Measurements from ENCODE around the gene MAP2K4. TPM values are rescaled to one million over a fixed set of nuclear protein-coding genes. Genes with fewer than 3 reads are reported as not detected.

Gene MAP2K4
- total and polyA plus RNA-seq, 2 of the 4 experiments (the other 2 are of a cell fraction) = 14.5 to 32.6 TPM

DNA sequence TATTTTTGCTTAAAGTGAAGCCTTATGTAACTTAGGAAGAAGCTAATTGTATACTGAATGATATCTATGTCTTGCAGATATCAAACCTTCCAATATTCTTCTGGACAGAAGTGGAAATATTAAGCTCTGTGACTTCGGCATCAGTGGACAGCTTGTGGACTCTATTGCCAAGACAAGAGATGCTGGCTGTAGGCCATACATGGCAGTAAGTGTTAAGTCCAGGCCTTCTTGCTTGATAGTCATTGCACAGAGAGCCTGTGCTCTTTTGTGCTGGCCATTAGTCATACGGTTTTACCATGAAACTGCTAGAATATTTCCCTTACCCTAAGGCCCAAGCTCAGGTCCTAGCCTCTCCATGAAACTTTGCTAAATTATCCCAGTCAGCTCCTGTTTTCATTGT, 92.5 kb downstream of the MAP2K4 start:
- peaks cover 20% of the 10 kb centered on the region for H3K36me3 ChIP-seq (ENCODE audit: control insufficient read depth, insufficient read depth, low read length)
- 100% methylated on average over 1 of the region's 2 CpGs; no CpG with 5 or more reads in 1 of the 2 experiments for WGBS, 2 experiments (ENCODE audit: extremely low coverage in 2 of 2, insufficient read length in 1 of 2)
- BruUV-seq (replicated peaks) = no TSS peak

More for the DNA sequence above, 92.5 kb downstream of the MAP2K4 start:
- no peak overlapping the region for H2BK20ac ChIP-seq (ENCODE audit: low read depth, low read length)
- H3K56ac ChIP-seq (ENCODE audit: extremely low read depth, insufficient read depth, low read length) = no peak overlapping the region
- no peak overlapping the region for H2AFZ ChIP-seq (replicated peaks; ENCODE audit: low read length, poor library complexity)
- CTCF ChIA-PET = interaction anchor here (0.6 kb wide), 1 partner anchor 10 kb away, joined by 6 read pairs; no protein-coding TSS in a partner anchor
- dilution Hi-C loops (cut with HindIII; ENCODE audit: low sequenced_read_pairs, unreplicated experiment) = no loop called here
- no peak overlapping the region for H3K14ac ChIP-seq (replicated peaks; ENCODE audit: low read depth, low read length)
- no peaks in the 10 kb centered on the region for H3K9me3 ChIP-seq (ENCODE audit: control insufficient read depth, insufficient read depth, low read length)
- DNase-seq (no peak), ATAC-seq (ENCODE audit: low read depth) (no peak)
- H3K4me2 ChIP-seq (ENCODE audit: low read depth, low read length) = no peak overlapping the region
- peaks cover 6% of the 10 kb centered on the region; the same call in 1 of the 2 replicates for H3K9me1 ChIP-seq (ENCODE audit: insufficient read depth, low read length)
- in situ Hi-C loops (cut with MboI; ENCODE audit: low sequenced_read_pairs) = no loop called here
- H3K4me3 ChIP-seq (ENCODE audit: insufficient read depth, low read depth, low read length) = no peak overlapping the region
- intact Hi-C loops (cut with micrococcal nuclease) = no loop called here
- H4K8ac ChIP-seq (ENCODE audit: low read depth in 2 of 2, low read length in 2 of 2) = no peak overlapping the region
- H3K4me1 ChIP-seq (ENCODE audit: control insufficient read depth, insufficient read depth, low read length) = no peaks in the 10 kb centered on the region
- TF ChIP-seq MAFK (IDR thresholded peaks at IDR 0.05; ENCODE audit: low read depth, low read length) (no peak), BHLHE40 (IDR thresholded peaks at IDR 0.05; ENCODE audit: low read depth, low read length) (no peak), RAD21 (IDR thresholded peaks at IDR 0.05; ENCODE audit: low read length) (no peak), CHD1 (IDR thresholded peaks at IDR 0.05; ENCODE audit: low read depth, low read length) (no peak), CEBPB (IDR thresholded peaks at IDR 0.05; ENCODE audit: low read depth, low read length) (no peak), MXI1 (IDR thresholded peaks at IDR 0.05; ENCODE audit: borderline replicate concordance, low read depth, low read length) (no peak), MAZ (IDR thresholded peaks at IDR 0.05; ENCODE audit: borderline replicate concordance, low read depth, low read length) (no peak), POLR2A (IDR thresholded peaks at IDR 0.05; ENCODE audit: low read depth, low read length) (no peak), RCOR1 (IDR thresholded peaks at IDR 0.05; ENCODE audit: insufficient replicate concordance, low read length) (no peak), FOS (IDR thresholded peaks at IDR 0.05; ENCODE audit: low read depth, low read length) (no peak), RFX5 (IDR thresholded peaks at IDR 0.05; ENCODE audit: low read depth, low read length) (no peak), SMC3 (IDR thresholded peaks at IDR 0.05; ENCODE audit: low read depth, low read length) (no peak), NFE2L2 (IDR thresholded peaks at IDR 0.05; ENCODE audit: low read depth, low read length) (no peak)
- TF ChIP-seq, protein P1, sequence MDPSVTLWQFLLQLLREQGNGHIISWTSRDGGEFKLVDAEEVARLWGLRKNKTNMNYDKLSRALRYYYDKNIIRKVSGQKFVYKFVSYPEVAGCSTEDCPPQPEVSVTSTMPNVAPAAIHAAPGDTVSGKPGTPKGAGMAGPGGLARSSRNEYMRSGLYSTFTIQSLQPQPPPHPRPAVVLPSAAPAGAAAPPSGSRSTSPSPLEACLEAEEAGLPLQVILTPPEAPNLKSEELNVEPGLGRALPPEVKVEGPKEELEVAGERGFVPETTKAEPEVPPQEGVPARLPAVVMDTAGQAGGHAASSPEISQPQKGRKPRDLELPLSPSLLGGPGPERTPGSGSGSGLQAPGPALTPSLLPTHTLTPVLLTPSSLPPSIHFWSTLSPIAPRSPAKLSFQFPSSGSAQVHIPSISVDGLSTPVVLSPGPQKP (IDR thresholded peaks at IDR 0.05; ENCODE audit: borderline replicate concordance, low read depth, low read length) = no peak
- TF ChIP-seq, protein P2, sequence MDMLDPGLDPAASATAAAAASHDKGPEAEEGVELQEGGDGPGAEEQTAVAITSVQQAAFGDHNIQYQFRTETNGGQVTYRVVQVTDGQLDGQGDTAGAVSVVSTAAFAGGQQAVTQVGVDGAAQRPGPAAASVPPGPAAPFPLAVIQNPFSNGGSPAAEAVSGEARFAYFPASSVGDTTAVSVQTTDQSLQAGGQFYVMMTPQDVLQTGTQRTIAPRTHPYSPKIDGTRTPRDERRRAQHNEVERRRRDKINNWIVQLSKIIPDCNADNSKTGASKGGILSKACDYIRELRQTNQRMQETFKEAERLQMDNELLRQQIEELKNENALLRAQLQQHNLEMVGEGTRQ (IDR thresholded peaks at IDR 0.05; ENCODE audit: low read depth, low read length) = no peak
- TF ChIP-seq, protein P3, sequence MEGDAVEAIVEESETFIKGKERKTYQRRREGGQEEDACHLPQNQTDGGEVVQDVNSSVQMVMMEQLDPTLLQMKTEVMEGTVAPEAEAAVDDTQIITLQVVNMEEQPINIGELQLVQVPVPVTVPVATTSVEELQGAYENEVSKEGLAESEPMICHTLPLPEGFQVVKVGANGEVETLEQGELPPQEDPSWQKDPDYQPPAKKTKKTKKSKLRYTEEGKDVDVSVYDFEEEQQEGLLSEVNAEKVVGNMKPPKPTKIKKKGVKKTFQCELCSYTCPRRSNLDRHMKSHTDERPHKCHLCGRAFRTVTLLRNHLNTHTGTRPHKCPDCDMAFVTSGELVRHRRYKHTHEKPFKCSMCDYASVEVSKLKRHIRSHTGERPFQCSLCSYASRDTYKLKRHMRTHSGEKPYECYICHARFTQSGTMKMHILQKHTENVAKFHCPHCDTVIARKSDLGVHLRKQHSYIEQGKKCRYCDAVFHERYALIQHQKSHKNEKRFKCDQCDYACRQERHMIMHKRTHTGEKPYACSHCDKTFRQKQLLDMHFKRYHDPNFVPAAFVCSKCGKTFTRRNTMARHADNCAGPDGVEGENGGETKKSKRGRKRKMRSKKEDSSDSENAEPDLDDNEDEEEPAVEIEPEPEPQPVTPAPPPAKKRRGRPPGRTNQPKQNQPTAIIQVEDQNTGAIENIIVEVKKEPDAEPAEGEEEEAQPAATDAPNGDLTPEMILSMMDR (conservative IDR thresholded peaks at IDR 0.05; ENCODE audit: low read depth, low read length) = no peak
- peaks cover 5 to 23% of the 10 kb centered on the region in 2 experiments; a peak in 3 of 4 replicates for H3K79me1 ChIP-seq (ENCODE audit: low read depth in 1 of 2, low read length in 2 of 2)
- POLR2A ChIA-PET (ENCODE audit: unreplicated experiment) = no interaction called here
- H2BK15ac ChIP-seq (ENCODE audit: low read depth, low read length) = no peak overlapping the region
- no peak overlapping the region for H4K5ac ChIP-seq (ENCODE audit: low read depth, low read length)
- H4K91ac ChIP-seq (ENCODE audit: insufficient read depth, low read depth, low read length) = no peak overlapping the region
- no peak overlapping the region for H3K4ac ChIP-seq (ENCODE audit: low read depth, low read length)
- H4K20me1 ChIP-seq (ENCODE audit: insufficient read depth, low read length) = no peaks in the 10 kb centered on the region; the same call in 1 of the 2 replicates
- no peak overlapping the region for H2AK5ac ChIP-seq (ENCODE audit: low read depth, low read length)
- H2BK5ac ChIP-seq (ENCODE audit: low read depth, low read length, poor library complexity, severe bottlenecking) = no peak overlapping the region
- H2AK9ac ChIP-seq (replicated peaks; ENCODE audit: low read depth, low read length, poor library complexity) = no peak overlapping the region
- H3K23ac ChIP-seq (ENCODE audit: low read depth, low read length) = no peak overlapping the region
- no peak overlapping the region for H3K18ac ChIP-seq (ENCODE audit: low read depth, low read length)
- no peak overlapping the region for H3K27ac ChIP-seq (ENCODE audit: insufficient read depth, low read length)
- no peak overlapping the region for H3K9ac ChIP-seq (ENCODE audit: low read depth, low read length)
- no peaks in the 10 kb centered on the region for H3K27me3 ChIP-seq (ENCODE audit: control insufficient read depth, insufficient read depth, low read length)
- H2BK120ac ChIP-seq (ENCODE audit: low read depth, low read length) = no peak overlapping the region

All from IMR-90 (cell line).